Stomach (tissue), 4 donors: Measurements from ENCODE around the gene PLXNB1.

Experiments
- CTCF ChIP-seq, 7 experiments: fragments of 450-650 bp in 4 of 7; fragments of 200-600 bp in 3 of 7; sonication (generic) in 3 of 7; IDR thresholded peaks; one replicate each; pipeline ENCODE4 v1.5.1; 2016 to 2019; ENCODE audit warnings: antibody characterized with exemption in 7 of 7, control low read depth in 2 of 7, mild to moderate bottlenecking in 1 of 7
- EP300 ChIP-seq: sonication (generic); formaldehyde crosslinking; IDR thresholded peaks from one replicate; pipeline ENCODE4 v1.6.1; 2017; ENCODE audit warnings: antibody characterized with exemption
- POLR2AphosphoS5 ChIP-seq, 3 donors: sonication (generic); formaldehyde crosslinking; IDR thresholded peaks; one replicate each; pipeline ENCODE4 v1.6.1; 2016; ENCODE audit warnings: antibody characterized with exemption in 3 of 3

GRCh38 chr3:48372377-48372770, 57.5 kb downstream of the PLXNB1 start:
- no peak for TF ChIP-seq CTCF (IDR thresholded peaks at IDR 0.05)
- no peak for TF ChIP-seq POLR2AphosphoS5 (IDR thresholded peaks at IDR 0.05)
- TF ChIP-seq EP300 = no peak
